Stimulated activated CD8-positive, alpha-beta memory T cell treated with anti-CD3 and anti-CD28 coated beads, Interleukin-12 subunit alpha, Interleukin-12 subunit beta, amount 100 ng/mL, for 4 hours (primary cell): ENCODE data around the gene CAMK1D.
"Not testable (repeated sequence)": the region's sequence is repeated elsewhere in the genome, so short reads cannot be mapped to it uniquely, and the experiment has no call there.

Experiments used
- DNase-seq: peaks from one replicate; pipeline ENCODE4 v3.0.0-alpha.2; 2020; ENCODE audit warnings: low read depth

CAMK1D gene

DNA sequence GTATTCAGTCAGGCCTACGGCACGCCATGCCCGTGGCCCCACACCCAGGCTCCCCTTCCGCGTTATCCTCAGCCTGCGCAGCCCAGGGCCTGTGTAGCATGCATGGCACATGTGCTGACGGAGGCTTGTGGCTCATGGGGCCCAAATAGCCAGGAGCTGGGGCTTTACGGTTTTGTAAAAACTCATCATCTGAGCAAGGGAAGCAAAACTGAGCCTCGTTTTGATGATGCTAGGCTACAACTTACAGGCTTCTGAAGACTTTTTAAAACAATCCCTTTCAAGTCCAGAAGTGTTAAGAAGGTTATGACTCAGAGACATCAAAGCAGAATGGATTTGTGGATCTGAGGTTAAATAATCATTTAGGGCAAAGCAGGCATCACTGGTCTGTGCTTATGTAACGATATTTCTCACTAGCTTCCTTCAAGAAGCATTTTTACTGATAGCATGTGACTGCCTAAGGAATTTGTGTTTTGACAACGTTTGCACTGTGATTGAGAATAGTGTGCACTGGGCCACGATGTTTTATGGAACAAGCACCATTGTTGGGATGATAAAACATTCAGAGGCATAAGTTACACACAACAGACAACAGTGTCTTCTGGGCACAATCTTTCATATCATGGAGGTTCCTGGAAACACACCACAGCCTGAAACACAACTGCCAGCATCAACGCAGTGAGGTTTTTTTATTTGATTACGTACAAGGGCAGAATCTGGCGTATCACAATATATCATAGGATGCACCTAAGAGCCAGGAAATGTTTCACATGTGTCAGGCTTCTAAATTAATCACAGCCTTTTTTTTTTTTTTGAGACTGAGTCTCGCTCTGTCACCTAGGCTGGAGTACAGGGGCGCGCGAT, 377.9 kb downstream of the CAMK1D start:
- no peak for DNase-seq

DNA sequence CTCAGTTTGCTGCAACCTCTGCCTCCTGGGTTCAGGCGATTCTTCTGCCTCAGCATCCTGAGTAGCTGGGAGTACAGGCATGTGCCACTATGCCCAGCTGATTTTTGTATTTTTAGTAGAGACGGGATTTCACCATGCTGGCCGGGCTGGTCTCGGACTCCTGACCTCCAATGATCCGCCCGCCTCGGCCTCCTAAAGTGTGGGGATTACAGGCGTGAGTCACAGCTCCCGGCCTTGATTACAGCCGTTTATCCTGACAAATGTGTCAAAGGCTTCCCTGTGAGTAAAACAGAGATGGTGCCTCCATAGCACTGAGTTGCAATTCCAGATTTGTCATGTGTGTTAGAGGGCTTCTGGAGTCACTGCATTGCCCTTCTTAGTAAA, 378.5 kb downstream of the CAMK1D start:
- DNase-seq = no peak

DNA sequence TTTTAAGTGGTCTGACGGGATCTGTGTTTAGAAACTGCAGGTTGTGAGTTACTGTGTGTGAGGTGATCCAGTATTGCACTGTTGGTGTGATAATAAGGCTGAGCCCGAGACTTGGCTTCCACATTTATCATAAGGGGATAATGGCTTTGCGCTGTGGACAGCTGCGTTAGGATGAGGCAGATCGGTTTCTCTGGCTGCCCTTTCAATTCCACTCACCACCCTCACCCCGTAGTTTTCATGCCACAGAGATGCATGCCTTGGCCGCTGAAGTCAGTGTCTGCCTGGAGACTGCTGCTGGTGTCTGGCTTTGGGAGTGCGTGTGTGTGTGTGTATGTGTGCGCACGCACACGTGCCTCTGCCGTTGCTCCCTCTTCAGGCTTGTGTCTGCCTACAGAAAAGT, 379.1 kb downstream of the CAMK1D start:
- DNase-seq = no peak

DNA sequence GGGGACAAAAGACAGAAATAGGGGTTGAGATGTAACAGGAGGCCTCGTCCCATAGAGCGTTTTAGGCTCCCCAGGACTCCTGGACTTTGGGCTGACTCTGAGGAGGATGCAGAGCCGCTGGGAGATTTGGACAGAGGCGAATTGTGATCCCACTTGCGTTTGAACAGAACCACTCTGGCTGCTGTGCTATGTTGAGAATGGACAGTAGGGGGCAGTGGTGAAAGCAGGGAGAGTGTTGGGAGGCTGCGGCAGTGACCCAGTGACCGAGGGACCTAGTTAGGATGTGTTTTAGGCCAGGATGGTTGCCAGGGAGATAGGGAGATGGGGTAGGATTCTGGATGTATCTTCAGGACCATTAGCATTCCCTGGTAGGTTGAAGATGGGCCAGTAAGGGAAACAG, 380.5 kb downstream of the CAMK1D start:
- no peak for DNase-seq

DNA sequence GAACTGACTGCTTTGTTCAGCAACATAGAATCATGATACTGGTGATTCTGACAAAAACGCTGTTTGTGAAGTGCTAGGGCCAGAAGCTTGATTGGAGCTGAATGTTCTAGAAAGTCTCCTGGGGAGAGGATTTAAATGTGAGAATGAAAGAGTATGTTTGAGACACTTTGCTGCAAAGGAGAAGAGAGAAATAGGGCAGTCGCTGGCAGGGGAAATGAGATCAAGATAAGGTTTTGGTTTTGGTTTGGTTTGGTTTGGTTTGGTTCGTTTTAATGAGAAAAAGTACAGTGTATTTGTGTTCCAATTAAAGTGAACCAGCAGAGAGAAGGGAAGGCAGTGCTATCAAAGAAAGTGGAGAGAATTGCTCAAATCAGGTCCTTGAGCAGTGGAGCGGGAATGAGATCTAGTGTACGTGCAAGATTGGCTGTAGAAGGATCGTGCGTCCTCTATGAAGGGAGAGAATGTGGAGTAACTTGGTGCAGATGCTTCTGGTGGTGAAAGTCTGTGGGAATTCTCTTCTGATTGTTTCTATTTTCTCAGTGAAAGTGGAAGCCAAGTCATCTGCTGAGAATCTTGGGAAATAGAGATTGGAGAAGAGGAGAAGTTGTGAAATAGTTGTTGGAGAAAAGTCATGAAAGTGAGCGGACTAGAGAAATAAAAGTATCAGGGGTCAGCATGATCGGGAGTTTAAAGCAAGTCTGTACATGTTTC, 381.6 kb downstream of the CAMK1D start:
- no peak for DNase-seq

DNA sequence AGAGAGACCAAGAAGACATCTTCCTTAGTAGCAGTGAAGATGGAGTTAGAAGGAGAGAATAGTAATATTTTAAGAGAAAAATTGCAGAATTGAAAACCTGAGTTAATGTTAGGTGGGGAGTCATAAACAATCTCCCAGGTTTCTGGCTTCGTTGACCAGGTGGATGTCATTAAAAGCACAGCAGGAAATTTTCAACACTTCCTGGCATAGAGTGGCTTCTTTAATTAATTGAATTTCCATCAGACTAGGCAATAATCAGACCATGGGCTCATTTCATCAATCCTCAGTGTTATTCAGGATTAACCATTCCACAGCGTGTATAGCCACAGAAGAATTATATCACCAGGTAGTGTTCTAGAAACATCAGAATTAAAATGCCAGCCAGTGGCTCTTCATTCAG, 383.9 kb downstream of the CAMK1D start:
- no peak for DNase-seq

DNA sequence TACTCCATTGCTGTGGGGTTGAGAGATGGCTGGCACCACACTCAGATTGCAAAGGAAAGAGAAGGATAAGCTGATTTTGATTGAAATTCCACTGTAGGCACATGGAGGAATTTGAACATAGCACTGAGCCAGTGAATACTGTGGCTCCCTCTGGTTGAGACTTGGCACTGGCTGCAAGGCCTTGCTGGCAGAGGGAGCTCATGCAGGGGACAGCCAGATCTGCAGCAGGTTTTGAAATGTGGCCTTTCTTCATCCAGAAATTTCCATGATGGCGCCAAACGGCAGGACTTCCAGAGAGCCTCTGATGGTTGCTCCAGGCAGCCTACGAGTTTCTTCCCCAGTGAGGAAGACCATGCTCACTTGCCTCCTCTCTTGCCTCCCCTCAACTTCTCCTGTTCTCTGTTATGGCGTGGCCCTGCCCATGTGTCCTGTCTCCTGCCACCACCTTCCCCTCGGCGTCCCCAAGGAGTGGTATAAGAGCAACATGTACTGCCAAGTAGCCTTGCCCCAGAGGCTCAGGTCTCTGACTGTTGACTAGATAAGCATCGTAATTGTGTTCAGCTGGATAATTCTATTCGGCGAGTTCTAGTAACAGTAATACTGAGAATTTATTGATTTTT, 386.6 kb downstream of the CAMK1D start:
- no peak for DNase-seq

DNA sequence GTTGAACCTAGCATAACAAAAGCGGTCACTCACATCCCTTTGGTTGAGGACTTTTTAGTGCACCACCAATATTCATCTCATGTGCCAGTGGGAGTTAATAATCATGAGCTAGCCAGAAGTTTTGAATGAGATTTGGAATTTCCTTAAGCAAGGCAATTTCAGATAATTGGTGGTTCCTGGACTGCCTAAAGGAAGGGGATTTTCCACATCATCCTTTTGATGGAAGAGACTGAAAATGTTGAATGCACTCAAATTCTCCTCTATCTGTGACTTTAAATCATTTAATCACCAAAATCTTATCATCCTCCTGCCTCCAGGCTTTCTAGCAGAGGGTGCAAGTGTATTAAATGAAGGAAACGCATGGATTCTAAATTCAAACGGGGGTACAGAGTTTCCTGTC, 391.5 kb downstream of the CAMK1D start:
- no peak for DNase-seq

DNA sequence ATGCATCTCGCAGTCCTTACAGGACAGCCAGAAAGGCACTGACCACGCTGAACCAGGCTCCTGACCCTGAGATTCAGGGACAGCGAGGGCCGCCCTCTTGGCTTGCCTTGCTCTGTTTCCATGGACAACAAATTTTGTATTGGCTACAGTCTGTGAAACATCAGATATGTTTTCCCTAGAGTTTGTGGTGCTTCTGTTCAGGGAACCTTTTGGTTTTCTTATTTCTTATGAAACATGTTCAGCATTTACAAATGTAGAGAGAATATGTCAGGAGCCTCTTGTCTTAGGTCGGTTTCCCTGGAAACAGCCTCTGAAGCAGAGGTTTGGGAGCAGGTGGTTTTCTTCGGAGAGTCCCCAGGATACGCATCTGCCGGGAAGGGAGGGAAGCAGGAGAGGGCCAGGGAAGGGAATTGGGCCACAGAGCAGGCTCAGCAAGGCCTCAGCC, 392.0 kb downstream of the CAMK1D start:
- no peak for DNase-seq

DNA sequence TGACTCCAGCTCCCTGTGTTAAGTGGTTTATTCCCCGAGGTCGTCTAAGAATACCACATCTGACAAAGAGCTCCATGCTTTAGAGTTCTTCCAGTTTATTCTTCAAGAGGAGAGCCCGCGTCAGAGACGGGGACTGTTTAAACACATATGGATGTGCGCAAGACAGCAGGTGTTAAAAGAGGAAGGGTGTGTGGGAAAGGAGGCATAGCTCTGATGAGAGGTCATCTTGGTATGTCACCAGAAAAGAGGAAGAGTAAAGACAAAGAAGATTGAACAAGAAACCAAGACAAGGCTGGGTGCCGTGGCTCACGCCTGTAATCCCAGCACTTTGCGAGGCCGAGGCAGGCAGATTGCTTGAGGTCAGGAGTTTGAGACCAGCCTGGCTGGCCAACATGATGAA, 393.4 kb downstream of the CAMK1D start:
- DNase-seq = no peak

DNA sequence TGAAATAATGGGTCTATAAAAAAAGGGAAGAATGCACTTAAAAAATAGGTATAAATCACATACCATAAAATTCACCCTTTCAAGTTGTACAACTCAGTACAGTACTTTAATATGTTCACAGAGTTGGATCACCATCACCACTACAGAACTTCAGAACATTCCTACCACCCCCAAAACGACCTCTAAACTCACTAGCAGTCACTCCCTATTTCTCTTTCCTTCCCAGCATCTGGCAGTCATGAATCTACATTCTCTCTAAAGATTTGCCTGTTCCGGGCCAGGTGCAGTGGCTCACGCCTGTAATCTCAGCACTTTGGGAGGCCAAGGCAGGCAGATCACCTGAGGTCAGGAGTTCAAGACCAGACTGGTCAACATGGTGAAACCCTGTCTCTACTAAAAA, 394.1 kb downstream of the CAMK1D start:
- DNase-seq = not testable (repeated sequence)

DNA sequence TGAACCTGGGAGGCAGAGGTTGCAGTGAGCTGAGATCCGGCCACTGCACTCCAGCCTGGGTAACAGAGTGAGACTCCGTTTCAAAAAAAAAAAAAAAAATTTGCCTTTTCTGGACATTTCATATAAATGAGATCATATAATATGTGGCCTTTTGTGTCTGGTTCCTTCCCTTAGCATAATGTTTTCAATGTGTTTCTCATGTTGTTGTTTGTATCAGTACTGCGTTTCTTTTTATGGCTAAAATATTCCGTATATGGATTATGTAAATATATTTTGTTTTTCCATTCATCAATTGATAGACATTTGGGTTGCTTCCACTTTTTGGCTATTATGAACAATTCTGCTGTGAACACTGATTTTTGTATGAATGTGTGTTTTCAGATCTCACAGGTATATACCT, 394.6 kb downstream of the CAMK1D start:
- no peak for DNase-seq

DNA sequence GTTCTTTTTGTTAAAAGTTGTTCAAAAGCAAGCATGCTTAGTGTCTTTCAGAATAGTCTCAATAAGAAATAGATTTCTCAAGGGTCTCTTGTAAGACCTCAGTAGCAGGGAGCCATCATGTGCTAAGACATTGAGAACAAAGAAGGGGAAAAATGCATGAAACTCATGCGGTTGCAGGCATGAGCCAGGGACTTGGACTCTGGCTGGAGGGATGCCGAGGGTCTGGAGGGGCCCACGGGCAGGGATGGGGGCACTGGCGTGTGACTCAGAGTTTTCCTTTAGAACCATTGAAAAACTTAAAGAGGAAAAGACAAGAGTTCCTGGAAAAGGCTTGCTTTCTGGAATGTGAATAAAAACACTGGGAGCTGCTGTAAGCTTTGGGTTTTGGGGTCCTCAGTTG, 398.8 kb downstream of the CAMK1D start:
- DNase-seq = no peak

DNA sequence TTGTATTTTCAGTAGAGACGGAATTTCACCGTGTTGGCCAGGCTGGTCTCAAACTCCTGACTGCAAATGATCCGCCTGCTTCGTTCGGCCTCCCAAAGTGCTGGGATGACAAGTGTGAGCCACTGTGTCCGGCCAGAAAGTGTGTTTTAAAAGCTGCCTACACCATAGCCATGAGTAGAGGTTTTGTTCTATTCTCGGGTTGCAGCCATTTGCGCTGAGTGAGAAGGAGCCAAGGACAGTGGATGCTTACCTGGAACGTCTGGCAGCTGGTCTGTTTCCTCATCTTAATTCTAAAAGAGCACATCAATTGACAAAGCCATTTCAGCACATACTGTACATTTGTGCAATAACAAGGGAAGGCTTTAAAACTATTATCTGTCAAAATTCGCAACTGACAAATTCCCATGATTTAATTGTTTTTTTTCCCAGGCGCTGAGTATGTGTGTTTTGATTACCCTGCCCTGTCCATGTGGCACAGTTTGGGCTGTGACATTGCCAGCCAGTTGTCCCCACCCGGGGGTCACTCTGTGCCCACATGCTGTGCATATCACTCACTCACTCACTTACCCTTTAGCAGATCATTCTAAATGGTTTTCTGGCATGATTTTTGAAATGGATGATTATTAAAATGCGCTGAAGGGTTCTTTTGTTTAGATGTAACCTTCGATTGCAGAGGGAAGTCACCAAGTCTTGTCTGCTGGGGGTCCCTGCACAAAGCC, 400.6 kb downstream of the CAMK1D start:
- no peak for DNase-seq

DNA sequence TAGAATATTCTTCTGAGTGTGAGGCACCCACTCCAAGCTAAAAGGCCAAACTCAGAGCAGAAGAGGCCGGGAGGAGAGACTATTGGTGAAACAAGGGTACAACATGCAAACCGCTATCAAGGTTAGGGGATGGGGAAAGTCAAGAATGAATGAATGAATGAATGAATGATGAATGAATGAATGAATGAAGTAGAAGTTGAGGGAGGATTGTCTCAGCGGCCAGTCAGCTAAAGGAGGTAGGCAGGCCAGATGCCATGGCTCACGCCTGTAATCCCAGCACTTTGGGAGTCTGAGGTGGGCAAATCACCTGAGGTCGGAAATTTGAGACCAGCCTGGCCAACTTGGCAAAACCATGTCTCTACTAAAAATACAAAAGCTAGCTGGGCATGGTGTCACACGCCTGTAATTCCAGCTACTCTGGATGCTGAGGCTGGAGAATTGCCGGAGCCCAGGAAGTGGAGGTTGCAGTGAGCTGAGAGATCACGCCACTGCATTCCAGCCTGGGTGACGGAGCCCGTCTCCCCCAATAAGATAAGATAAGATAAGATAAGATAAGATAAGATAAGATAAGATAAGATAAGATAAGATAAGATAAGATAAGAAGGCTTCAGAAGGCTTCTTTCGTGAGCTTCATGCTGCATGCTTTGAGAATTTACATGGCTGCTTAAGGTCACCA, 401.3 kb downstream of the CAMK1D start:
- DNase-seq = no peak

DNA sequence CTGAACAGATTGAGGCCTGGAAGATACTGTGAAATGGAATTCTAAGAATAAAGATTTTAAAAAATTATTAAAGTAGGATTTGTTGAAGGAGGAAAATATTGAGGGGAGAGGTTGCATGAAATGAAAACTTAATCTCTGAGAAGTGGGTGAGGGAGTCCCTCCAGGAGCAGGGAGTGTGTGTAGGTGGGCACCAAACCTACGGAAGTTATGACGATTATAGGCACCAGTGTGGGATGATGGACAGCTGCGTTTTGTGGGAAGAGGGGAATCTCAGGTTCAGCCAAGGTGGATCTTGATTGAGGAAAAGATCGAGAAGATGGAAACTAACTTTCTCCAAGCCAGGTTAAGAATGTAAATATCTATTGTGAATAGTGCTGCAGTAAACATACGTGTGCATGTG, 405.7 kb downstream of the CAMK1D start:
- no peak for DNase-seq

DNA sequence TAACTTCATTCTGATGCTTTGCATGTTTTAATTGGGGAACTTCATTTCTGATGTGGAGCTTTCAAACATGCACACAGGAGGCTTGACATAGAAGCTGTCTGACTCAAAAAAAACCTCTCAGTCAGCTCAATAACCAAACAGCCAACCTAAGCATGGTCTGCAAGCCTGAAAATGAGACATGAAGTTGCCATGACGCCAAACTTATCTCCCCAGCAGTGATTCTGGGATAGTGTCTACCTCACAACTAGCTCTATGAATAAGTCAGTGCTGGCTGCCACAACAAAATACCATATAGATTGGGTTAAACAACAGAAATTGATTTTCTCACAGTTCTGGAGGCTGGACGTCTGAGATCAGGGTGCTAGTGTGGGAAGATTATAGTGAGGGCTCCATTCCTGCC, 408.0 kb downstream of the CAMK1D start:
- no peak for DNase-seq

DNA sequence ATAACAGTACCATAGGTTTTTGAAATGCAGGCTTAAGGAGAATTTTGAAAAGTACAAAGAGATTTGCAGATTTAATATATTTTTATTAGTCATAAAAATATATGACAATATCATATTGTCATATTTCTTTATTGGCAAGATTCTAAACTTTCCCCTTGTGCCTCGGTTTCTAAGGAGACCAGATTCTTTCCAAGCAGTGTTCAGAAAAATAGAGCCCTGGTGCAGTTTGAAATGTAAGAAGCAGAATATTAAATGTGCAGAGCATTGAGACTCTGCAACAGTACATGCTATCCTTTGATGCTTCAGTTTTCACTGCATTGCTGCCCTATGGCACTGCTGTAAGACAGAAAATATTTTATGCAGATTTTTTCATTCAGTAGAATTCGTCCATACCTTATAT, 408.9 kb downstream of the CAMK1D start:
- no peak for DNase-seq

DNA sequence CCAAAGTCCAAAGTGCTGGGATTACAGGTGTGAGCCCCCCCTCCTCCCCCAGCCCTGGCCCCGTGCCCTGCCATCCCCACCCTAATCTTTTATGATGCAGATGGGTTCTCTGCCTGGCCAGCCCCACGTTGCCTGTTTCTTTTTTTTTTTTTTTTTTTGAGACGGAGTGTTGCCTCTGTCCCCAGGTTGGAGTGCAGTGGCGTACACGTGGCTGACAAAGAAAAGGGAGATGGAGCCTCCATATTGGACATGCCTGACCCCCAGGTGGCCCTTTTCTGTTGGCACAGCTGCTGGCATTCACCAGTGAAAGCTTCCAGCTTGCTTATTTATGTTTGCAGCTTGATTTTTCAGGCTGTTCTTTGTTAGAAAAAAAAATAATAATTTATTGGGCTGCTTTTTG, 416.9 kb downstream of the CAMK1D start:
- DNase-seq = no peak

DNA sequence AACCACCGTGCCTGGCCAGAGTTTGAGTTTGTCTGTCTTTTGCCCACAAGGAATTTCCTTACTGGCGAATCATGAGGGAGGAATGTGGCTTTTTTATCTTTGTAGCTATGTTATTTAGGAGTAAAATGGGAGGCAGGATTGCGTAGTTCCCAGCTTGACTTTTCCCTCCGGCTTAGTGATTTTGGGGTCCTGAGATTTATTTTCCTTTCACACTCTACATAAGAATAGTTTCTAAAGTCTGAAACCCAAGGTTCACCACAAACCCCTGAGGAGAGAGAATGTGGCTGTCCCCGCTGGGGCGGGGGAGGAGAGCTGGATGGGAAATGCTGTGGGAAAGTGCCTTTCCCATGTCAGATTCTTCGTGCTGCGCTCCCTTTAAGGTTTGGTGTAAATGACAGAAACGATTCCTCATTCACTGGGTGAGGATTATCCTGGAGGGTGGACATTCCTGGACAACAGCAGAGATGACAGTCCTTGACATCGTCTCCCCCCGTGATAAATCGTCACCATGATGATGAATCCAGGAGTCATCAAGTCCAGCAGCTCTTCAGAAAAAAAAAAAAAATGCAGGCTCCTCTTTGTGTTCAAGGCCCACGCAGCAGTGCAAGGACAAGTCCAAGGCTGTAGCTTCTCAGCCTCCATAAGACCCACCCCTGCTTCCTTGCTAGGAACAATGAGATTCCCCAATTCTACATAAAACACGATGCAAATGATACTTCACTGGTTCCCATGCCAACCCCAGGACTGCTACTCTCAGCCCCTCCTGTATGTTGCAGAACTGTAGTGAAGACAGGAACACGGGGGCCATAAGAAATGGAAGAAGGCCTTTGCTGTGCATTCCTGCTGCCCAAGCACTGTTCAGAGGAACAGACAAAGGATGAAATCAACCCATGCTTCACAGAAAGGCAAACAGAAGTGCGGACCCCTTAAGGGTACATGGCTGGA, 419.1 kb downstream of the CAMK1D start:
- no peak for DNase-seq
